ENCODE results near the gene SIK3. TPM values are rescaled to one million over a fixed set of nuclear protein-coding genes. Genes with fewer than 3 reads are reported as not detected.

The SIK3 gene
- total RNA-seq, 2 experiments from 2014 or later: 36.4 to 43.0 TPM

DNA sequence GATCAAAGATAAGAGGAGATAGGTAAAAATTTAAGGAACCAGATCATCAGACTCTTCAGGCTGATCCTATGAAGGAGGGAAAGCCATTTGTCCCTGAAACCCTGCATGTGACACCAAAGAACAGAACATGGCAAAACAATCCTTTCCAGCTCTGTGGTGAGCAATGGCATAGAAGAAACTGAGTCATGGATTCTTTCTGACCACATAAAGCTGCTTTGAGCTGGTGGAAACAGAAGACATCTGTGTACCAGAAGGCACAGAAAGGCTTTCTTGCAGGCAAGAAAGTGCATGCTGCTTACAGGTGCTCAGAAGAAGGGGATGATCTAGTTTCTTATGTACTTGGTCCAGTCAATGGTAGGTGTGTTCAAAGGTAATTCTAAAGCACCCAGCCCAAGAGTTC, 215.8 kb downstream of the SIK3 start:
- DNase-seq: no peak

DNA sequence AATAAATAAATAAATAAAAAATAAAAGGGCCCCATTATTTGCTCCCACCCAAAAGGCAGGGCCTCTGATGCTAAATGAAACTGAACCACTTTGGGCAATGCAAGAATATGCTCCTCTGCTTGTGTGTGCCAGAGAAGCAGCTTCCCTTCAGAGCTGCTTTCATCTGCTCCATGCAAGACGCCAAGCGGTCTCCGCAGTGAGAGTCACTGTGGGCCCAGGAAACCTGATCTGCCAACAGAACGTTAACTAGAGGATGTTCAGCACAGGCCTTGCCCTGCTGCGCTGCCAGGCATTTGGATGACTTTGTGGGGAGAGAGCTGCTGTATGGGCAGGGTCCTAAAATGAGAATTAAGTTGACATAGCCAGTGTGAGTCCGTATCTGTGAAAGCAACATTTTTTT, 217.1 kb downstream of the SIK3 start:
- POLR2A ChIA-PET: no interaction called here
- Mint-ChIP-seq H3K27ac (no peak overlapping the region), H3K36me3 (ENCODE audit: low read depth) (peaks cover 4% of the 10 kb centered on the region)

More for the DNA sequence above, 215.8 kb downstream of the SIK3 start:
- Mint-ChIP-seq H3K36me3 (ENCODE audit: low read depth) (peaks cover 4% of the 10 kb centered on the region), H3K9me3 (no peaks in the 10 kb centered on the region), H3K27me3 (no peaks in the 10 kb centered on the region), H3K4me3 (no peak overlapping the region), H3K27ac (no peak overlapping the region), H3K4me1 (peaks cover 17% of the 10 kb centered on the region)
- POLR2A ChIA-PET: interaction anchor here (0.6 kb wide), 1 partner anchor 51 kb away, joined by 3 read pairs; no protein-coding TSS in a partner anchor
- CTCF ChIA-PET: interaction anchor here (0.6 to 7.1 kb wide), 6 partner anchors 29 to 223 kb away, joined by 3 to 76 read pairs (median 12); partner anchors contain the start of gene SIK3

GRCh38 chr11:116879800-116880625, 218.2 kb downstream of the SIK3 start:
- POLR2A ChIA-PET: interaction anchor here (0.9 kb wide), 1 partner anchor 50 kb away, joined by 3 read pairs; no protein-coding TSS in a partner anchor
- Mint-ChIP-seq H3K36me3 (ENCODE audit: low read depth) (peaks cover 12% of the 10 kb centered on the region), H3K9me3 (no peaks in the 10 kb centered on the region)

More for the DNA sequence above, 217.1 kb downstream of the SIK3 start:
- CTCF ChIA-PET: interaction anchor here (1.1 to 7.1 kb wide), 9 partner anchors 7 to 225 kb away, joined by 3 to 76 read pairs (median 8); partner anchors contain the start of genes APOA5 and SIK3
- no peak for DNase-seq
- peaks cover 17% of the 10 kb centered on the region for H3K4me1 Mint-ChIP-seq
- no peaks in the 10 kb centered on the region for H3K9me3 Mint-ChIP-seq
- H3K4me3 Mint-ChIP-seq: no peak overlapping the region
- H3K27me3 Mint-ChIP-seq: no peaks in the 10 kb centered on the region

DNA sequence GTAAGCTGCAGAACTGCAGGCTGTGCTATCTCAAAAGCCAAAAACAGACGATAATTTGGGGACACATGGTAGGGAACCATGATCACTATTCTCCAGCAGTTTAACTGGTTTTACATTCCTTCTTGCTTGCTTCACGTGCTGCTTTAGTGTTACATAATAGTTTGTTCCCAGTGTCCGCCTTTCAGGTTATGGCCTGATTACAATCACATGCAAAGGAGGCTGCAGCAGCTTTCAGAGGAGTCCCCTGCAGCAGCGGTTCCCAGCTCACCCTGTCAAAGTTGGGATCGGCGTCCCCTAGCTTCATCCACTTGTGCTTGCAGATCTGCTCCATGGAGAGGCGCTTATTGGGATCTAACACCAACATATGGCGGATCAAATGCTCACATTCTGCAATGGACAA, 221.6 kb downstream of the SIK3 start:
- no peak overlapping the region for H3K27ac Mint-ChIP-seq
- peaks cover 10% of the 10 kb centered on the region for H3K4me1 Mint-ChIP-seq
- no peaks in the 10 kb centered on the region for H3K9me3 Mint-ChIP-seq
- CTCF ChIA-PET: interaction anchor here (4.0 to 7.1 kb wide), 2 partner anchors 40 to 229 kb away, joined by 16 to 76 read pairs; no protein-coding TSS in a partner anchor
- DNase-seq: no peak
- no peaks in the 10 kb centered on the region for H3K27me3 Mint-ChIP-seq
- POLR2A ChIA-PET: no interaction called here
- peaks cover 33% of the 10 kb centered on the region for H3K36me3 Mint-ChIP-seq (ENCODE audit: low read depth)
- no peak overlapping the region for H3K4me3 Mint-ChIP-seq

More at GRCh38 chr11:116879800-116880625, 218.2 kb downstream of the SIK3 start:
- Mint-ChIP-seq H3K4me1 (peaks cover 17% of the 10 kb centered on the region), H3K27me3 (no peaks in the 10 kb centered on the region), H3K4me3 (no peak overlapping the region), H3K27ac (peak overlapping the region; percentile 6)
- no peak for DNase-seq
- CTCF ChIA-PET: interaction anchor here (0.6 to 7.1 kb wide), 23 partner anchors 9 to 301 kb away, joined by 3 to 76 read pairs (median 4); partner anchors contain the start of genes APOA5 and SIK3

DNA sequence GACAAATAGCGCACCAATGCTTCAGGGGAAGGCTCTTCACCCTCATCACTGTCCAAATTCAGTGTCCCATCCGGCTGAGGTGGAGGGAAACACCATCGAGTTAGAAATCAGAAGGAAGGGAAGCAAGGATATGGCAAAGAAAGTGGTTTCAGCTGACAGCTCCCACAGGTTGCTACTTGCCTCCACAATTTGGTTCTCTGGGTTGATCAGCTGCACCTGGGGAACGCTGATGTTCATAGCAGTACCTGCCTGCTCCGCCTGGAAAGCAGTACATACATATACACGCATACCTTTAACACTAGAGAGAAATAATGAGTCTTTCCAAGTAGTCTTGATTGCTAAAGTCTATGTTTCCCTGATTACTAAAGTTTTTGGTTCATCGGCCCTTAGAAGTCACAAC, 223.0 kb downstream of the SIK3 start:
- no peak overlapping the region for H3K27ac Mint-ChIP-seq
- H3K9me3 Mint-ChIP-seq: no peaks in the 10 kb centered on the region
- H3K27me3 Mint-ChIP-seq: no peaks in the 10 kb centered on the region
- H3K4me3 Mint-ChIP-seq: no peak overlapping the region
- POLR2A ChIA-PET: no interaction called here
- no peak for DNase-seq
- CTCF ChIA-PET: interaction anchor here (4.0 kb wide), 1 partner anchor 39 kb away, joined by 16 read pairs; no protein-coding TSS in a partner anchor
- H3K36me3 Mint-ChIP-seq (ENCODE audit: low read depth): peaks cover 39% of the 10 kb centered on the region
- peaks cover 17% of the 10 kb centered on the region for H3K4me1 Mint-ChIP-seq

DNA sequence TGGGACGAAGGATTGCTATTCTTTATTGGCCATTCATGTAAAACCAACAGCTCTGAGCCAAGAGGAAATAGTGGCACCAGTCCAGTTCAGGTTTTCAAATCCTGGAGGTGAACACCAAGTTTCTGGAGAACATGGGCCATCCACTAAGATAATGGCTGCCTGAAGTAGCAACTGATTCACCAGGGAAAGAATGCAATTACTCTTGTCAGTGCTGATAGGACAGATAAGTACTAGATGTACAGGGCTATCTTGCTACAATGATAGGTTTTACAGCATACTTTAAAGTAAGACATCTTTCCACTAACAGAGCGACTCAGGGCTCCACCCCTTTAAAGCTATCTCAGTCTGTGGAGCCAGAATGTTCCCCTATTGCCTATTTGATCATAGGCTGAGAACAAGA, 224.0 kb downstream of the SIK3 start:
- Mint-ChIP-seq H3K4me3 (no peak overlapping the region), H3K27me3 (no peaks in the 10 kb centered on the region), H3K27ac (no peak overlapping the region), H3K9me3 (no peaks in the 10 kb centered on the region), H3K36me3 (ENCODE audit: low read depth) (peaks cover 46% of the 10 kb centered on the region), H3K4me1 (peaks cover 19% of the 10 kb centered on the region)
- ChIA-PET POLR2A (no interaction called here), CTCF (interaction anchor here (1.2 to 4.0 kb wide), 2 partner anchors 9 to 38 kb away, joined by 3 to 16 read pairs; no protein-coding TSS in a partner anchor)
- no peak for DNase-seq

- no peaks in the 10 kb centered on the region for H3K27me3 Mint-ChIP-seq
- CTCF ChIA-PET: interaction anchor here (1.2 to 4.0 kb wide), 2 partner anchors 8 to 37 kb away, joined by 3 to 16 read pairs; no protein-coding TSS in a partner anchor
- no peaks in the 10 kb centered on the region for H3K9me3 Mint-ChIP-seq
- peaks cover 50% of the 10 kb centered on the region for H3K36me3 Mint-ChIP-seq (ENCODE audit: low read depth)
- H3K4me3 Mint-ChIP-seq: no peak overlapping the region
- POLR2A ChIA-PET: no interaction called here
- H3K27ac Mint-ChIP-seq: no peak overlapping the region
- DNase-seq: no peak
- peaks cover 19% of the 10 kb centered on the region for H3K4me1 Mint-ChIP-seq
These were observed 224.8 kb downstream of the SIK3 start for GRCh38 chr11:116873381-116873780.

DNA sequence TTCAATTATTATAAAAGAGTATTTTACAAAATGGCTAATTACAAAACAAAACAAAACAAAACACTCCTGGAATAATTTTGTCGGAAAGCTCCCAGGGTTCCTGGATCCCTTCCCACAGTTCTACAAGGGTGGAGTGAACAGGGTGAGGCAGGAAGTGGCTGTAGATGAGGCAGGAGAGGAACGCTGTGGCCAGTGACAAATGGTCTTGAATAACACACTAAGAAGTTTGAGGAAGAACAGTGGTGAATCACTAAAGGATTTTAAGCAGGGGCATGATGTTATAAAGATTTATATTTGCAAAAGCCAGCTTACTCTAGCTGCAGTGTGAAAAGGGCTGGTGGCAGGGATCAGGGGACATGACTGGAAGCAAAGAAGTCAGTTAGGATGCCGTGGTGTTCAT, 227.0 kb downstream of the SIK3 start:
- no peak overlapping the region for H3K27ac Mint-ChIP-seq
- H3K4me1 Mint-ChIP-seq: peaks cover 19% of the 10 kb centered on the region
- ChIA-PET CTCF (interaction anchor here (1.8 kb wide), 1 partner anchor 35 kb away, joined by 6 read pairs; no protein-coding TSS in a partner anchor), POLR2A (interaction anchor here (2.7 kb wide), 1 partner anchor 17 kb away, joined by 7 read pairs; no protein-coding TSS in a partner anchor)
- no peak overlapping the region for H3K4me3 Mint-ChIP-seq
- no peaks in the 10 kb centered on the region for H3K9me3 Mint-ChIP-seq
- H3K36me3 Mint-ChIP-seq (ENCODE audit: low read depth): peaks cover 65% of the 10 kb centered on the region
- DNase-seq: no peak
- H3K27me3 Mint-ChIP-seq: no peaks in the 10 kb centered on the region

DNA sequence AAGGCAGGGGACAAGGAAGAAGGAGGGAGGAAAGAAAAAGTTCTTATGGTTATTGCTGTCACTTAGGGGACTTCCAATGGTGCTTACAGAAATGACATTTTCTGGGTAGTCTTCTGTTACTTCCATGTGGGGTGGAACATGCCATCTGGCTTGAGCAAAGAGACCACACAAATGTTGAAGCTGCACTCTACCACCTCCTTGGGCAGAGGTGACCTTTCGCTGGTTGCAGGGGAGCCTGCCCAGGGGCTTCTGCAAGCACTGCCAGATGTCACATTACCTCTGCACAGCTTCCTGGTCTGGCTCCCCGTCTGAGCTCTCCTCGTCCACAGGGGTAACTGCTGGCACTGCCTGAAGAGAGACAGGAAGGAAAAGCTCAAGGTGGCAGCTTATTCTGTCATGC, 228.2 kb downstream of the SIK3 start:
- ChIA-PET CTCF (interaction anchor here (1.8 kb wide), 1 partner anchor 34 kb away, joined by 6 read pairs; no protein-coding TSS in a partner anchor), POLR2A (interaction anchor here (2.7 kb wide), 1 partner anchor 16 kb away, joined by 7 read pairs; no protein-coding TSS in a partner anchor)
- Mint-ChIP-seq H3K4me3 (no peak overlapping the region), H3K27me3 (no peaks in the 10 kb centered on the region), H3K36me3 (ENCODE audit: low read depth) (peaks cover 63% of the 10 kb centered on the region), H3K4me1 (peaks cover 19% of the 10 kb centered on the region), H3K27ac (peak overlapping the region; percentile 12), H3K9me3 (no peaks in the 10 kb centered on the region)
- no peak for DNase-seq

- CTCF ChIA-PET: interaction anchor here (0.7 to 0.8 kb wide), 2 partner anchors 11 to 229 kb away, joined by 3 read pairs; no protein-coding TSS in a partner anchor
- H3K27me3 Mint-ChIP-seq: no peaks in the 10 kb centered on the region
- no peak for DNase-seq
- H3K4me1 Mint-ChIP-seq: peaks cover 19% of the 10 kb centered on the region
- peak overlapping the region; percentile 12 for H3K27ac Mint-ChIP-seq
- H3K9me3 Mint-ChIP-seq: no peaks in the 10 kb centered on the region
- H3K36me3 Mint-ChIP-seq (ENCODE audit: low read depth): peaks cover 63% of the 10 kb centered on the region
- H3K4me3 Mint-ChIP-seq: no peak overlapping the region
- POLR2A ChIA-PET: interaction anchor here (0.6 to 2.7 kb wide), 2 partner anchors 16 to 363 kb away, joined by 3 to 7 read pairs; partner anchors contain the start of genes PCSK7 and RNF214
These were observed 228.6 kb downstream of the SIK3 start for GRCh38 chr11:116869610-116870009.

DNA sequence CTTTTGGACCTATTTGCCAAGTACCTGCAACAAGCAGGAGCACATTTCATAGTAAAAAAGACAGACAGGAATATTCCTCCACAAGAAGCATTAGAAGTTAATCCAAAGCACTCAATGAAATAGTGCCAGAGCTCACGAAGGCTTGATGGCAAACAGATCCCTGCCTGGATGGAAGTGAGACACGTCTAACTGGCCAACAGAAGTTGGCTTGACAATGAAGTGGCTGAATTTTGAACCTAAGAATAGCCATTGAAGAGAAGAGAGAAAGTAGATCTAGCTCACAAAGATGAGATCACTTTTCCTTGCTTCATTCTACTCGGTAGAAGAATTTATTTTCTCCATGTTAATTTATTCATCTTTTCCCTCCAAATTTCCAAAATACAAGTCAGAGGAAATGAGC, 230.2 kb downstream of the SIK3 start:
- Mint-ChIP-seq H3K9me3 (no peaks in the 10 kb centered on the region), H3K4me3 (no peak overlapping the region), H3K4me1 (peaks cover 19% of the 10 kb centered on the region), H3K36me3 (ENCODE audit: low read depth) (peaks cover 66% of the 10 kb centered on the region), H3K27ac (no peak overlapping the region), H3K27me3 (no peaks in the 10 kb centered on the region)
- ChIA-PET CTCF (no interaction called here), POLR2A (no interaction called here)
- no peak for DNase-seq

DNA sequence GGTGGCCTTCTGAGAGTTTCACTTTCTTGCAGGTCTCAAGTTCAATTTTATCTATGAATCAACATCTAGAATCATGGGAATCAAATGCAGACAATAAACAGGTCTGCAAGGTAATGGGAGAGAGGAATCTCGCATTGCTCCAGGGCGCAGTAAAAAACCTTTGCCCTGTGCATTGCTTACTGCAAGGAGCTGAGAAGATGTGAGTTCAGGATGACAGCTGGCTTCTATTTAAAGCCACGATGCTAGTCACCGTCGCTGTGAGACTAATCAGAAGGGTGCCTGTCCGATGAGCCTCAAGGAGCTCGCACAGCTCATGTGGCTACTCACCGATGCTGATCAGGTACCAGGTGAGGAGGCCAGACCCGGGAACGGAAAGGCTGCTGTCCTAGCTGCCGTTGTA, 230.6 kb downstream of the SIK3 start:
- CTCF ChIA-PET: no interaction called here
- no peak for DNase-seq
- Mint-ChIP-seq H3K27ac (no peak overlapping the region), H3K4me3 (no peak overlapping the region), H3K36me3 (ENCODE audit: low read depth) (peaks cover 61% of the 10 kb centered on the region), H3K4me1 (peaks cover 19% of the 10 kb centered on the region), H3K9me3 (no peaks in the 10 kb centered on the region), H3K27me3 (no peaks in the 10 kb centered on the region)
- POLR2A ChIA-PET: no interaction called here
